HL-60 (cell line): ENCODE results near the gene RASA2.

ENCODE experiments used
- DNase-seq, 2 experiments: peaks; one replicate each; pipeline ENCODE4 v3.0.0-alpha.2; 2010 to 2020; ENCODE audit warnings: low read depth in 1 of 2, low spot score in 1 of 2
- H3K27ac ChIP-seq: fragments of 250-450 bp; sonication (Bioruptor Pico); replicated peaks from 2 replicates; pipeline ENCODE4 v1.5.1; 2020; ENCODE audit warnings: mild to moderate bottlenecking, moderate library complexity
- H3K27me3 ChIP-seq: fragments of 250-450 bp; sonication (Bioruptor Pico); 2 replicates; pipeline ENCODE4 v1.5.1; 2021; ENCODE audit warnings: mild to moderate bottlenecking, moderate library complexity; ENCODE audit not compliant: insufficient read depth, poor library complexity, severe bottlenecking
- H3K4me3 ChIP-seq: replicated peaks from 2 replicates; pipeline ENCODE4 v1.5.1; 2011; ENCODE audit warnings: mild to moderate bottlenecking, control low read depth, low read length; ENCODE audit not compliant: insufficient read depth
- GABPA ChIP-seq: IDR thresholded peaks from 2 replicates; pipeline ENCODE4 v1.6.1; 2012; ENCODE audit warnings: low read depth
- POLR2AphosphoS5 ChIP-seq: IDR thresholded peaks from 2 replicates; pipeline ENCODE4 v1.6.1; 2012; ENCODE audit warnings: low read depth
- REST ChIP-seq: IDR thresholded peaks from 2 replicates; pipeline ENCODE4 v1.6.1; 2012; ENCODE audit warnings: low read depth; ENCODE audit not compliant: insufficient replicate concordance
- SPI1 ChIP-seq: IDR thresholded peaks from 2 replicates; pipeline ENCODE4 v1.6.1; 2012; ENCODE audit warnings: low read depth, mild to moderate bottlenecking, borderline replicate concordance
- TF ChIP-seq, protein P1 (sequence below): IDR thresholded peaks from one replicate; pipeline ENCODE4 v1.5.1; 2011; ENCODE audit warnings: low read length, control low read depth, inconsistent platforms; ENCODE audit not compliant: insufficient read depth

The RASA2 gene

DNA sequence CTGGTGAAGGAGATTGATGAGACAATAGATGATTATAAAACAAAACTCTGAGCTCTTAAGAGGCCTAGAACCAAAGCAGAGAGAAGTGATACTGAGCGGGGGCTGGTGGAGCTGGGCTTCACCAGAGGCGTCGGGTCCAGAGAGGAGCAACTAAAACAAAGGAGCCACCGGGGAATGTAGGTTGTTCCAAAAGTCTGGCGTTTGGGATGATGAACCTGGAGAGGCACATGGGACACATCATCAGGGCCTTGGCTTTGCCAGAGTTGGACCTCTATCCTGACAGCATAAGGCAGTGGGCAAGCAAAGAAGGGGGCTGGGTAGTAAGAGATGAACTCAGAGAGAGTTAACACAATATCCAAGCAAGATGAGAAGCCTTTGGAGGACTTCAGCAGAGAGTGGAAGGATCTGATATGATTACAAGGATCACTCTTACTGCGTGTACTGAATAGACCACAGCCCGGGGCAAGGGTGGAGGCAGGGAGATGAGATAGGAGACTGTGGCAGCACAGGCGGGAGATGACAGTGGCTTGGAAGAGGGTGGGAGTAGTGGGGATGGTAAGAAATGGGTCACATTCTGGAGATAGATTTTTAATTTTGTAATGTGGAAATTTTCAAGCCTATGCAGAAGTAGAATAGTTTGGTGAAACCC lies 36.0 kb upstream of the RASA2 start:
- Histone ChIP-seq H3K27ac (no peak overlapping the region), H3K27me3 (no peaks in the 10 kb centered on the region), H3K4me3 (no peak overlapping the region)
- DNase-seq: no peak
- TF ChIP-seq POLR2AphosphoS5 (no peak), REST (no peak), SPI1 (no peak), GABPA (no peak)
- TF ChIP-seq, protein P1, sequence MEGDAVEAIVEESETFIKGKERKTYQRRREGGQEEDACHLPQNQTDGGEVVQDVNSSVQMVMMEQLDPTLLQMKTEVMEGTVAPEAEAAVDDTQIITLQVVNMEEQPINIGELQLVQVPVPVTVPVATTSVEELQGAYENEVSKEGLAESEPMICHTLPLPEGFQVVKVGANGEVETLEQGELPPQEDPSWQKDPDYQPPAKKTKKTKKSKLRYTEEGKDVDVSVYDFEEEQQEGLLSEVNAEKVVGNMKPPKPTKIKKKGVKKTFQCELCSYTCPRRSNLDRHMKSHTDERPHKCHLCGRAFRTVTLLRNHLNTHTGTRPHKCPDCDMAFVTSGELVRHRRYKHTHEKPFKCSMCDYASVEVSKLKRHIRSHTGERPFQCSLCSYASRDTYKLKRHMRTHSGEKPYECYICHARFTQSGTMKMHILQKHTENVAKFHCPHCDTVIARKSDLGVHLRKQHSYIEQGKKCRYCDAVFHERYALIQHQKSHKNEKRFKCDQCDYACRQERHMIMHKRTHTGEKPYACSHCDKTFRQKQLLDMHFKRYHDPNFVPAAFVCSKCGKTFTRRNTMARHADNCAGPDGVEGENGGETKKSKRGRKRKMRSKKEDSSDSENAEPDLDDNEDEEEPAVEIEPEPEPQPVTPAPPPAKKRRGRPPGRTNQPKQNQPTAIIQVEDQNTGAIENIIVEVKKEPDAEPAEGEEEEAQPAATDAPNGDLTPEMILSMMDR: no peak

GRCh38 chr3:141452045-141452444 lies 34.8 kb upstream of the RASA2 start:
- DNase-seq: peak; percentile 53 to 71
- 0 out of 2 replicates have a peak overlapping the region, but pooled peaks have one; percentile 27 for H3K27ac ChIP-seq

DNA sequence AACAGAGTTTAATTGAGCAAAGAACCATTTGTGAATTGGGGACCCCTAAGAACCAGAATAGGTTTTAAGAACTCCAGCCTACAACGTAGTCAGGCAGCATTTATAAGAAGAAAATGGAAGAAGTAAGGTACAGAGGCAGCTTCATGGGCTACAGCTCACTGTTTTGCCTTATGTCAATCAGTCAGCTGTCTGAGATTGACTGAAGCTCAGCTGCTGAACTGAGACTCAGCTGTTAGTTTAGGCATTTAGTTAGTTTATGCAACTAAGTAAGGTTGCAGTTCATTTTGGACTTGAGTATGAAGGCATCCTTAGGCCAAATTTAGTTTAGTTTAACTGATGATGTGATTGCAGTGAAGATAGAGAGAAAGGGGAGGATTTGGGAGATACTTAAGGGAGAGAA lies 34.1 kb upstream of the RASA2 start:
- no peak for DNase-seq
- Histone ChIP-seq H3K27me3 (no peaks in the 10 kb centered on the region), H3K27ac (no peak overlapping the region), H3K4me3 (no peak overlapping the region)
- TF ChIP-seq, protein P1: no peak
- TF ChIP-seq REST (no peak), SPI1 (no peak), POLR2AphosphoS5 (no peak), GABPA (no peak)

More at GRCh38 chr3:141452045-141452444, 34.8 kb upstream of the RASA2 start:
- TF ChIP-seq SPI1 (peak; percentile 35; the same call in 1 of the 2 replicates), REST (no peak)
- TF ChIP-seq, protein P1: peak; percentile 44
- Histone ChIP-seq H3K27me3 (no peaks in the 10 kb centered on the region), H3K4me3 (no peak overlapping the region)
